ENCODE results near the gene GNAI2. TPM values are rescaled to one million over a fixed set of nuclear protein-coding genes. Genes with fewer than 3 reads are reported as not detected.

Gene GNAI2
- total and polyA plus RNA-seq, 2 donors (not counting 3 experiments of a cell fraction or from before 2014, with no cell fraction given) = 767 to 1,875 TPM

- no peaks in the 10 kb centered on the region for H3K79me2 ChIP-seq (ENCODE audit: control insufficient read depth, insufficient read depth, low read length)
- intact Hi-C loops (cut with micrococcal nuclease) = loop anchor here (5.0 kb wide), 1 partner anchor 349 kb away; no protein-coding TSS in a partner anchor
- ChIA-PET CTCF (interaction anchor here (1.5 to 12.0 kb wide), 13 partner anchors 11 to 87 kb away, joined by 4 to 314 read pairs (median 28); partner anchors contain the start of genes GNAI2, SEMA3B and SLC38A3), POLR2A (no interaction called here)
- H2AFZ ChIP-seq (ENCODE audit: low read depth, low read length) = no peak overlapping the region
- no peak for FAIRE-seq
- no peak overlapping the region for H3K27ac ChIP-seq (ENCODE audit: insufficient read depth, low read depth, low read length)
- no peak for DNase-seq (ENCODE audit: low read depth, low spot score)
- H3K9me1 ChIP-seq (replicated peaks; ENCODE audit: control insufficient read depth, extremely low read depth, insufficient read depth, low read length) = no peaks in the 10 kb centered on the region
- H3K9ac ChIP-seq (replicated peaks; ENCODE audit: extremely low read depth, insufficient read depth, low read length) = no peak overlapping the region
- H3K4me2 ChIP-seq (ENCODE audit: insufficient read depth, low read length) = no peak overlapping the region
- dilution Hi-C loops (cut with MboI; ENCODE audit: extremely low pct_ligation_motif_present, low sequenced_read_pairs) = no loop called here
- no TSS peak for BruUV-seq (replicated peaks)
- H3K4me1 ChIP-seq (ENCODE audit: control insufficient read depth, extremely low read depth, insufficient read depth, low read length) = peaks cover 5% of the 10 kb centered on the region
- no peaks in the 10 kb centered on the region for H3K9me3 ChIP-seq (replicated peaks; ENCODE audit: control insufficient read depth, insufficient read depth, low read length)
- TF ChIP-seq FOS (IDR thresholded peaks at IDR 0.05; ENCODE audit: borderline replicate concordance, insufficient read depth, low read length) (no peak), POLR2A (IDR thresholded peaks at IDR 0.05; ENCODE audit: low read depth, low read length) (no peak), POLR2AphosphoS5 (IDR thresholded peaks at IDR 0.05; ENCODE audit: insufficient read depth, low read depth, low read length) (no peak), GATA2 (IDR thresholded peaks at IDR 0.05; ENCODE audit: insufficient read depth, insufficient read length, low read depth, low read length) (no peak), JUN (IDR thresholded peaks at IDR 0.05; ENCODE audit: borderline replicate concordance, insufficient read depth, insufficient read length, low read depth) (no peak), MYC (IDR thresholded peaks at IDR 0.05; ENCODE audit: low read depth, low read length) (no peak), MAX (IDR thresholded peaks at IDR 0.05; ENCODE audit: insufficient read depth, insufficient read length) (no peak), CTCF (IDR thresholded peaks at IDR 0.05; ENCODE audit: extremely low read depth in 1 of 2, insufficient read depth in 1 of 2, low read depth in 1 of 2, low read length in 2 of 2) (no peak), EZH2 (IDR thresholded peaks at IDR 0.05; ENCODE audit: borderline replicate concordance, low read depth, low read length, severe bottlenecking) (no peak)
- H3K27me3 ChIP-seq (ENCODE audit: control insufficient read depth in 2 of 2, insufficient read depth in 2 of 2, low read length in 2 of 2) = peaks cover 11 to 13% of the 10 kb centered on the region in 2 experiments
- no peaks in the 10 kb centered on the region for H4K20me1 ChIP-seq (replicated peaks; ENCODE audit: control insufficient read depth, extremely low read depth, insufficient read depth, low read length)
- peaks cover 0 to 3% of the 10 kb centered on the region in 2 experiments for H3K36me3 ChIP-seq (ENCODE audit: control insufficient read depth in 2 of 2, extremely low read depth in 1 of 2, insufficient read depth in 2 of 2, low read length in 2 of 2)
- H3K4me3 ChIP-seq (replicated peaks in 1 of 3; ENCODE audit: insufficient read depth in 1 of 3, low read depth in 1 of 3, low read length in 3 of 3) = no peak overlapping the region
These were observed 42.7 kb upstream of the GNAI2 start for GRCh38 chr3:50193286-50193685.

Measured in endothelial cell of umbilical vein (primary cell).